GM12801 (cell line): ENCODE data around the gene ZDBF2.

Source experiments
- CTCF ChIP-seq: IDR thresholded peaks from one replicate; pipeline ENCODE4 v1.5.1; 2011; ENCODE audit warnings: control low read depth; ENCODE audit not compliant: insufficient read length; ENCODE audit errors: extremely low read depth

The ZDBF2 gene

GRCh38 chr2:206239157-206239556 lies 35.3 kb upstream of the ZDBF2 start:
- no peak for TF ChIP-seq CTCF

- TF ChIP-seq CTCF, result no peak
Observed at GRCh38 chr2:206240327-206240726, 34.1 kb upstream of the ZDBF2 start.

- TF ChIP-seq CTCF, result no peak
Observed at GRCh38 chr2:206241736-206242135, 32.7 kb upstream of the ZDBF2 start.

GRCh38 chr2:206245265-206245672 lies 29.2 kb upstream of the ZDBF2 start:
- TF ChIP-seq CTCF, result no peak

GRCh38 chr2:206250041-206250897 lies 24.2 kb upstream of the ZDBF2 start:
- no peak for TF ChIP-seq CTCF

GRCh38 chr2:206253125-206253776 lies 21.2 kb upstream of the ZDBF2 start:
- TF ChIP-seq CTCF, result no peak

GRCh38 chr2:206253777-206254166 lies 20.7 kb upstream of the ZDBF2 start:
- TF ChIP-seq CTCF, result no peak
